ENCODE results near the gene ENPP6. TPM values are rescaled to one million over a fixed set of nuclear protein-coding genes. Genes with fewer than 3 reads are reported as not detected.

ENPP6 gene
- total and polyA plus RNA-seq, 2 of the 13 experiments (the other 11 are each of a cell fraction or from before 2014, with no cell fraction given) = not detected

- no peaks in the 10 kb centered on the region for H3K9me3 ChIP-seq (ENCODE audit: low read length)
- no peaks in the 10 kb centered on the region for H4K20me1 ChIP-seq (ENCODE audit: insufficient read depth, low read length)
- FAIRE-seq (no peak), ATAC-seq (peak; percentile 75), DNase-seq (ENCODE audit: low spot score) (no peak)
- H3K36me3 ChIP-seq (replicated peaks in 1 of 2; ENCODE audit: control insufficient read depth in 1 of 2, insufficient read depth in 2 of 2, low read length in 2 of 2) = no peaks in the 10 kb centered on the region
- no peak overlapping the region for H3K27ac ChIP-seq (ENCODE audit: extremely low read length, insufficient read depth, low read length)
- POLR2A ChIA-PET = no interaction called here
- CTCF ChIA-PET (ENCODE audit: low intra/inter-chr PET ratio, low total read pairs) = no interaction called here
- H3K27me3 ChIP-seq (ENCODE audit: control insufficient read depth in 1 of 2, insufficient read depth in 2 of 2, low read length in 2 of 2) = no peaks in the 10 kb centered on the region; a peak in 2 of 5 replicates
- H3K9ac ChIP-seq (ENCODE audit: insufficient read depth, low read depth, low read length) = no peak overlapping the region
- in situ Hi-C loops (cut with HindIII; ENCODE audit: extremely low pct_ligation_motif_present, low pct_unique_long_range_greater_than_20kb) = no loop called here
- no peak overlapping the region for H3K4me3 ChIP-seq (replicated peaks in 1 of 3; ENCODE audit: insufficient read depth in 1 of 3, low read depth in 2 of 3, low read length in 3 of 3)
- H3K4me1 ChIP-seq (ENCODE audit: insufficient read depth, low read length) = no peaks in the 10 kb centered on the region; the same call in 1 of the 2 replicates
- no peak overlapping the region for H2AFZ ChIP-seq (ENCODE audit: low read length)
- WGBS (ENCODE audit: low lambda C conversion rate) = 67% methylated on average over 1 of the region's 4 CpGs
- no peaks in the 10 kb centered on the region for H3K79me2 ChIP-seq (ENCODE audit: insufficient read depth, low read length)
- H3K4me2 ChIP-seq (ENCODE audit: low read depth, low read length) = no peak overlapping the region
- BruUV-seq (replicated peaks) = no TSS peak
- TF ChIP-seq ZNF784 (CRISPR knock-in tag; IDR thresholded peaks at IDR 0.05; ENCODE audit: borderline replicate concordance) = no peak
- peak; percentile 41 for TF ChIP-seq CTCF (CRISPR knock-in tag; IDR thresholded peaks at IDR 0.05)
- peak; percentile 40 for TF ChIP-seq STAG1 (CRISPR knock-in tag; IDR thresholded peaks at IDR 0.05)
- intact Hi-C loops (cut with micrococcal nuclease; ENCODE audit: unreplicated experiment) = no loop called here
Measured at GRCh38 chr4:184115399-184115798, 102.3 kb downstream of the ENPP6 start.

- ChIA-PET CTCF (ENCODE audit: low intra/inter-chr PET ratio, low total read pairs) (no interaction called here), POLR2A (no interaction called here)
- Histone ChIP-seq H3K27ac (ENCODE audit: extremely low read length, insufficient read depth, low read length) (no peak overlapping the region), H4K20me1 (ENCODE audit: insufficient read depth, low read length) (no peaks in the 10 kb centered on the region), H3K4me3 (replicated peaks in 1 of 3; ENCODE audit: insufficient read depth in 1 of 3, low read depth in 2 of 3, low read length in 3 of 3) (no peak overlapping the region), H3K4me2 (ENCODE audit: low read depth, low read length) (no peak overlapping the region), H3K4me1 (ENCODE audit: insufficient read depth, low read length) (no peaks in the 10 kb centered on the region; the same call in 1 of the 2 replicates), H3K27me3 (ENCODE audit: control insufficient read depth in 1 of 2, insufficient read depth in 2 of 2, low read length in 2 of 2) (no peaks in the 10 kb centered on the region; a peak in 2 of 5 replicates), H3K36me3 (replicated peaks in 1 of 2; ENCODE audit: control insufficient read depth in 1 of 2, insufficient read depth in 2 of 2, low read length in 2 of 2) (no peaks in the 10 kb centered on the region), H3K9ac (ENCODE audit: insufficient read depth, low read depth, low read length) (no peak overlapping the region), H3K79me2 (ENCODE audit: insufficient read depth, low read length) (no peaks in the 10 kb centered on the region), H3K9me3 (ENCODE audit: low read length) (no peaks in the 10 kb centered on the region), H2AFZ (ENCODE audit: low read length) (no peak overlapping the region)
- intact Hi-C loops (cut with micrococcal nuclease; ENCODE audit: unreplicated experiment) = no loop called here
- 56% methylated on average over 8 of the region's 8 CpGs for WGBS (ENCODE audit: low lambda C conversion rate)
- no peak for DNase-seq (ENCODE audit: low spot score)
- FAIRE-seq = no peak
- BruUV-seq (replicated peaks) = no TSS peak
- in situ Hi-C loops (cut with HindIII; ENCODE audit: extremely low pct_ligation_motif_present, low pct_unique_long_range_greater_than_20kb) = no loop called here
- ATAC-seq = peak; percentile 46; the same call in 1 of the 3 replicates
- TF ChIP-seq THYN1 (CRISPR knock-in tag; IDR thresholded peaks at IDR 0.05; ENCODE audit: borderline replicate concordance, low read depth) (no peak), DR1 (CRISPR knock-in tag; IDR thresholded peaks at IDR 0.05) (no peak), ZNF18 (CRISPR knock-in tag; IDR thresholded peaks at IDR 0.05; ENCODE audit: insufficient replicate concordance) (no peak), SATB2 (CRISPR knock-in tag; IDR thresholded peaks at IDR 0.05) (no peak), GTF3A (CRISPR knock-in tag; conservative IDR thresholded peaks at IDR 0.05) (no peak), GMEB1 (CRISPR knock-in tag; IDR thresholded peaks at IDR 0.05; ENCODE audit: borderline replicate concordance) (no peak), HMG20A (CRISPR knock-in tag; IDR thresholded peaks at IDR 0.05; ENCODE audit: borderline replicate concordance) (no peak), ZNF136 (CRISPR knock-in tag; IDR thresholded peaks at IDR 0.05; ENCODE audit: low read depth) (no peak), MAFG (CRISPR knock-in tag; IDR thresholded peaks at IDR 0.05) (no peak), ZSCAN9 (CRISPR knock-in tag; IDR thresholded peaks at IDR 0.05; ENCODE audit: borderline replicate concordance) (no peak)
Measured at GRCh38 chr4:184114431-184114830, 103.2 kb downstream of the ENPP6 start.

Measured in HepG2 (cell line).